ENCODE results near the gene SMARCD1.

DNA sequence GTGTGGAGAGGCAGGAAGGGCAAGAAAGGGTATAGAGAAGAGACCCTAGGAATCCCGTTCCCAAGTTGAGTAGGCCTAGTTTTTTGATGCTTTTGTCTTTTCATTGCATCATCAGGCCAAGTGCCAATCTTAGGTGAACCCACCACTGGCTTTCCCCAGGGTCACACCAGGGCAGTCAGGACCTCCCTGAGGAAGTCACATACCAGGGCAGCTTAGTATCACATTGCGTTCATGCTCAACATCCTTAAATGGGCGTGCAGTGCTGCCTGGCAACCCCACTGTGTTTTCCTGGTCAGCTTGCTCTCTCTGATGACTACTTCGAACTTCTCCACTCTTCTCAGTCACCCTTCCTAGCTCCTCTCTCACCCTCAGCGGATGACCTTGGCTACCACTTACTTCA lies 18.7 kb upstream of the SMARCD1 start:
- TF ChIP-seq, protein P1, sequence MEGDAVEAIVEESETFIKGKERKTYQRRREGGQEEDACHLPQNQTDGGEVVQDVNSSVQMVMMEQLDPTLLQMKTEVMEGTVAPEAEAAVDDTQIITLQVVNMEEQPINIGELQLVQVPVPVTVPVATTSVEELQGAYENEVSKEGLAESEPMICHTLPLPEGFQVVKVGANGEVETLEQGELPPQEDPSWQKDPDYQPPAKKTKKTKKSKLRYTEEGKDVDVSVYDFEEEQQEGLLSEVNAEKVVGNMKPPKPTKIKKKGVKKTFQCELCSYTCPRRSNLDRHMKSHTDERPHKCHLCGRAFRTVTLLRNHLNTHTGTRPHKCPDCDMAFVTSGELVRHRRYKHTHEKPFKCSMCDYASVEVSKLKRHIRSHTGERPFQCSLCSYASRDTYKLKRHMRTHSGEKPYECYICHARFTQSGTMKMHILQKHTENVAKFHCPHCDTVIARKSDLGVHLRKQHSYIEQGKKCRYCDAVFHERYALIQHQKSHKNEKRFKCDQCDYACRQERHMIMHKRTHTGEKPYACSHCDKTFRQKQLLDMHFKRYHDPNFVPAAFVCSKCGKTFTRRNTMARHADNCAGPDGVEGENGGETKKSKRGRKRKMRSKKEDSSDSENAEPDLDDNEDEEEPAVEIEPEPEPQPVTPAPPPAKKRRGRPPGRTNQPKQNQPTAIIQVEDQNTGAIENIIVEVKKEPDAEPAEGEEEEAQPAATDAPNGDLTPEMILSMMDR (IDR thresholded peaks at IDR 0.05): no peak
- TF ChIP-seq POLR2A (IDR thresholded peaks at IDR 0.05): no peak
- no peak for TF ChIP-seq EP300 (IDR thresholded peaks at IDR 0.05)
